ENCODE data around the gene CRB3. TPM values are rescaled to one million over a fixed set of nuclear protein-coding genes. Genes with fewer than 3 reads are reported as not detected.

CRB3 gene
- total and polyA plus RNA-seq, 2 of the 4 experiments (the other 2 are of a cell fraction) = not detected

DNA sequence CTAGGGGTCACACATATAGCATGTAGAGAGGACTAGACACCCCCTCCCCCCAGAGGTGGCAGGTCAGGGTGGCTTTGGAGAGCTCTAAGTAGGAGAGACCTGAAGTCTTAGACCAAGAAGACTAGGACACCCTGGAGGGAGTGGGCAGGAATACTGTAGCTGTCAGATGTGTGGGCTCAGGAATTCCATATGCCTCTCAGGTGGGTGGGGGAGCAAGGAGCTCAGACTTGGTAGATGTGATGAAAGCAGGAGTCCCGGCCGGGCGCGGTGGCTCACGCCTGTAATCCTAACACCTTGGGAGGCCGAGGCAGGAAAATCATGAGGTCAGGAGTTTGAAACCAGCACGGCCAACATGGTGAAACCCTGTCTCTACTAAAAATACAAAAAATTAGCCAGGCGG lies 1.6 kb downstream of the CRB3 start:
- Histone ChIP-seq H3K23ac (ENCODE audit: low read depth, low read length) (no peak overlapping the region), H3K4me2 (ENCODE audit: low read depth, low read length) (no peak overlapping the region), H4K8ac (ENCODE audit: low read depth in 2 of 2, low read length in 2 of 2) (no peak overlapping the region), H2AK9ac (replicated peaks; ENCODE audit: low read depth, low read length, poor library complexity) (no peak overlapping the region), H3K9ac (ENCODE audit: low read depth, low read length) (no peak overlapping the region), H3K4ac (ENCODE audit: low read depth, low read length) (no peak overlapping the region), H2AK5ac (ENCODE audit: low read depth, low read length) (no peak overlapping the region), H2AFZ (replicated peaks; ENCODE audit: low read length, poor library complexity) (no peak overlapping the region), H3K9me3 (ENCODE audit: control insufficient read depth, insufficient read depth, low read length) (no peaks in the 10 kb centered on the region), H3K9me1 (ENCODE audit: insufficient read depth, low read length) (no peaks in the 10 kb centered on the region; the same call in 1 of the 2 replicates), H3K27ac (ENCODE audit: insufficient read depth, low read length) (no peak overlapping the region), H3K36me3 (ENCODE audit: control insufficient read depth, insufficient read depth, low read length) (no peaks in the 10 kb centered on the region), H4K20me1 (ENCODE audit: insufficient read depth, low read length) (no peaks in the 10 kb centered on the region), H3K4me1 (ENCODE audit: control insufficient read depth, insufficient read depth, low read length) (no peaks in the 10 kb centered on the region), H4K91ac (ENCODE audit: insufficient read depth, low read depth, low read length) (no peak overlapping the region), H3K18ac (ENCODE audit: low read depth, low read length) (no peak overlapping the region), H2BK5ac (ENCODE audit: low read depth, low read length, poor library complexity, severe bottlenecking) (no peak overlapping the region), H3K14ac (replicated peaks; ENCODE audit: low read depth, low read length) (no peak overlapping the region), H2BK15ac (ENCODE audit: low read depth, low read length) (no peak overlapping the region), H4K5ac (ENCODE audit: low read depth, low read length) (no peak overlapping the region), H3K27me3 (ENCODE audit: control insufficient read depth, insufficient read depth, low read length) (peaks cover 29% of the 10 kb centered on the region), H3K4me3 (ENCODE audit: insufficient read depth, low read depth, low read length) (no peak overlapping the region), H2BK120ac (ENCODE audit: low read depth, low read length) (no peak overlapping the region), H2BK20ac (ENCODE audit: low read depth, low read length) (no peak overlapping the region), H3K79me1 (ENCODE audit: low read depth in 1 of 2, low read length in 2 of 2) (no peaks in the 10 kb centered on the region), H3K56ac (ENCODE audit: extremely low read depth, insufficient read depth, low read length) (no peak overlapping the region)
- BruUV-seq (replicated peaks) = no TSS peak
- intact Hi-C loops (cut with micrococcal nuclease) = no loop called here
- in situ Hi-C loops (cut with MboI; ENCODE audit: low sequenced_read_pairs) = no loop called here
- dilution Hi-C loops (cut with HindIII; ENCODE audit: low sequenced_read_pairs, unreplicated experiment) = no loop called here
- DNase-seq (no peak), ATAC-seq (ENCODE audit: low read depth) (no peak)
- POLR2A ChIA-PET (ENCODE audit: unreplicated experiment) = no interaction called here
- WGBS, 2 experiments (ENCODE audit: extremely low coverage in 2 of 2, insufficient read length in 1 of 2) = no CpG with 5 or more reads among the region's 8 CpGs
- CTCF ChIA-PET = no interaction called here
- TF ChIP-seq RFX5 (IDR thresholded peaks at IDR 0.05; ENCODE audit: low read depth, low read length) (no peak), CEBPB (IDR thresholded peaks at IDR 0.05; ENCODE audit: low read depth, low read length) (no peak), CHD1 (IDR thresholded peaks at IDR 0.05; ENCODE audit: low read depth, low read length) (no peak), RAD21 (IDR thresholded peaks at IDR 0.05; ENCODE audit: low read length) (no peak), POLR2A (IDR thresholded peaks at IDR 0.05; ENCODE audit: low read depth, low read length) (no peak), FOS (IDR thresholded peaks at IDR 0.05; ENCODE audit: low read depth, low read length) (no peak)
